OCI-LY1 (cell line): Measurements from ENCODE around the gene MACROD2.
"Not testable (repeated sequence)": the region's sequence is repeated elsewhere in the genome, so short reads cannot be mapped to it uniquely, and the experiment has no call there.

ENCODE experiments used
- H2AFZ ChIP-seq: fragments of 200-600 bp; sonication (generic), shearing (Covaris generic); 2 replicates; pipeline ENCODE4 v1.6.0; 2014; ENCODE audit warnings: antibody characterized with exemption, mild to moderate bottlenecking, low read length
- H3F3A ChIP-seq: fragments of 200-600 bp; sonication (generic), shearing (Covaris generic); 2 replicates; pipeline ENCODE4 v1.6.0; 2014; ENCODE audit warnings: mild to moderate bottlenecking, antibody characterized with exemption, low read length, moderate library complexity; ENCODE audit not compliant: insufficient read depth
- H3K27ac ChIP-seq: fragments of 200-600 bp; sonication (generic); 2 replicates; pipeline ENCODE4 v1.5.1; 2014; ENCODE audit warnings: low read length, mixed run types, mild to moderate bottlenecking, low read depth; ENCODE audit not compliant: poor library complexity, severe bottlenecking
- H3K27me3 ChIP-seq: fragments of 200-600 bp; sonication (generic); 2 replicates; pipeline ENCODE4 v1.6.0; 2014; ENCODE audit warnings: antibody characterized with exemption, mild to moderate bottlenecking, low read length, moderate library complexity; ENCODE audit not compliant: insufficient read depth
- H3K36me3 ChIP-seq: fragments of 200-600 bp; sonication (generic); 2 replicates; pipeline ENCODE4 v1.6.1; 2014; ENCODE audit warnings: mild to moderate bottlenecking, antibody characterized with exemption, low read length, moderate library complexity, mixed read lengths; ENCODE audit not compliant: insufficient read depth
- H3K4me1 ChIP-seq: fragments of 200-600 bp; sonication (generic); 2 replicates; pipeline ENCODE4 v1.5.1; 2014; ENCODE audit warnings: mild to moderate bottlenecking, low read length, moderate library complexity; ENCODE audit not compliant: insufficient read depth, severe bottlenecking
- H3K4me2 ChIP-seq: fragments of 200-600 bp; sonication (generic), shearing (Covaris generic); 2 replicates; pipeline ENCODE4 v1.6.1; 2014; ENCODE audit warnings: low read length
- H3K4me3 ChIP-seq: fragments of 200-600 bp; sonication (generic); 2 replicates; pipeline ENCODE4 v1.5.1; 2014; ENCODE audit warnings: low read length, low read depth, mild to moderate bottlenecking, mixed read lengths; ENCODE audit not compliant: poor library complexity, severe bottlenecking
- H3K79me2 ChIP-seq: fragments of 200-600 bp; shearing (Covaris generic); 2 replicates; pipeline ENCODE4 v1.6.1; 2016; ENCODE audit warnings: mixed run types, low read length, mixed read lengths; ENCODE audit not compliant: insufficient read depth
- H3K9ac ChIP-seq: fragments of 200-600 bp; sonication (generic), shearing (Covaris generic); 2 replicates; pipeline ENCODE4 v1.6.1; 2014; ENCODE audit warnings: mild to moderate bottlenecking, low read length, mixed read lengths
- H3K9me2 ChIP-seq: fragments of 200-600 bp; sonication (generic), shearing (Covaris generic); 2 replicates; pipeline ENCODE4 v1.6.1; 2014; ENCODE audit warnings: low read depth, mild to moderate bottlenecking, low read length, mixed read lengths
- H3K9me3 ChIP-seq: fragments of 200-600 bp; shearing (Covaris generic); 2 replicates; pipeline ENCODE4 v1.6.1; 2014; ENCODE audit warnings: low read length, mixed read lengths
- H4K20me1 ChIP-seq: fragments of 200-600 bp; sonication (generic), shearing (Covaris generic); 2 replicates; pipeline ENCODE4 v1.6.0; 2016; ENCODE audit warnings: mild to moderate bottlenecking, low read length; ENCODE audit not compliant: insufficient read depth
- EZH2 ChIP-seq: fragments of 200-600 bp; sonication (generic), shearing (Covaris generic); IDR thresholded peaks from 2 replicates; pipeline ENCODE4 v1.8.0; 2017; ENCODE audit warnings: borderline replicate concordance, mixed run types, mild to moderate bottlenecking, antibody characterized with exemption, low read length, moderate library complexity, mixed read lengths
- TF ChIP-seq, protein P1 (sequence below): fragments of 200-600 bp; sonication (generic), shearing (Covaris generic); IDR thresholded peaks from 2 replicates; pipeline ENCODE4 v1.5.1; 2017; ENCODE audit warnings: mild to moderate bottlenecking, antibody characterized with exemption, low read length, moderate library complexity, mixed read lengths

The MACROD2 gene

DNA sequence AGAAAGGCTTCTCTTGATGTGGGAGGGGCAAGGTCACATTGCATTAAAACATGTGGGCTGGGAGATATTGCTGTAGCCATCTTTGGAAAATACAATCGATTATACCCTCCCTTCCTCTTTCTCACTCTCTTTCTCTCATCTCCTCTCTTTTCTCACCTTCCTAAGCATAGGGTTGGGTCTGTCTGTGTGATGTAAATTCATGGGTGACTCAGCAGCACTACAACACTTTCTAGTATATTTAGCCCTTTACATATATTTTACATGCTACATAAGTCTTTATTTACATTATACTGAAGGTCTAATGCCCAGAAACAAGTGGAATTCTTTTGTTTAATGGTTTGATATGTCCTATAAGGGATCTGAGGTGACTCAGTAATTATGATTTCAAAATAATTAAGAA is 976.9 kb downstream of the MACROD2 start:
- H3K4me3 ChIP-seq, result no peak overlapping the region
- H3K4me2 ChIP-seq, result no peak overlapping the region
- H3K27ac ChIP-seq, result no peak overlapping the region
- no peak overlapping the region for H2AFZ ChIP-seq
- H3K9ac ChIP-seq, result no peak overlapping the region
- no peaks in the 10 kb centered on the region for H3F3A ChIP-seq
- H4K20me1 ChIP-seq, result no peaks in the 10 kb centered on the region
- no peaks in the 10 kb centered on the region for H3K36me3 ChIP-seq
- no peaks in the 10 kb centered on the region for H3K27me3 ChIP-seq
- no peaks in the 10 kb centered on the region for H3K9me2 ChIP-seq
- no peaks in the 10 kb centered on the region for H3K9me3 ChIP-seq
- no peaks in the 10 kb centered on the region for H3K4me1 ChIP-seq
- H3K79me2 ChIP-seq, result no peaks in the 10 kb centered on the region
- no peak for TF ChIP-seq EZH2
- TF ChIP-seq, protein P1, sequence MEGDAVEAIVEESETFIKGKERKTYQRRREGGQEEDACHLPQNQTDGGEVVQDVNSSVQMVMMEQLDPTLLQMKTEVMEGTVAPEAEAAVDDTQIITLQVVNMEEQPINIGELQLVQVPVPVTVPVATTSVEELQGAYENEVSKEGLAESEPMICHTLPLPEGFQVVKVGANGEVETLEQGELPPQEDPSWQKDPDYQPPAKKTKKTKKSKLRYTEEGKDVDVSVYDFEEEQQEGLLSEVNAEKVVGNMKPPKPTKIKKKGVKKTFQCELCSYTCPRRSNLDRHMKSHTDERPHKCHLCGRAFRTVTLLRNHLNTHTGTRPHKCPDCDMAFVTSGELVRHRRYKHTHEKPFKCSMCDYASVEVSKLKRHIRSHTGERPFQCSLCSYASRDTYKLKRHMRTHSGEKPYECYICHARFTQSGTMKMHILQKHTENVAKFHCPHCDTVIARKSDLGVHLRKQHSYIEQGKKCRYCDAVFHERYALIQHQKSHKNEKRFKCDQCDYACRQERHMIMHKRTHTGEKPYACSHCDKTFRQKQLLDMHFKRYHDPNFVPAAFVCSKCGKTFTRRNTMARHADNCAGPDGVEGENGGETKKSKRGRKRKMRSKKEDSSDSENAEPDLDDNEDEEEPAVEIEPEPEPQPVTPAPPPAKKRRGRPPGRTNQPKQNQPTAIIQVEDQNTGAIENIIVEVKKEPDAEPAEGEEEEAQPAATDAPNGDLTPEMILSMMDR, result no peak

DNA sequence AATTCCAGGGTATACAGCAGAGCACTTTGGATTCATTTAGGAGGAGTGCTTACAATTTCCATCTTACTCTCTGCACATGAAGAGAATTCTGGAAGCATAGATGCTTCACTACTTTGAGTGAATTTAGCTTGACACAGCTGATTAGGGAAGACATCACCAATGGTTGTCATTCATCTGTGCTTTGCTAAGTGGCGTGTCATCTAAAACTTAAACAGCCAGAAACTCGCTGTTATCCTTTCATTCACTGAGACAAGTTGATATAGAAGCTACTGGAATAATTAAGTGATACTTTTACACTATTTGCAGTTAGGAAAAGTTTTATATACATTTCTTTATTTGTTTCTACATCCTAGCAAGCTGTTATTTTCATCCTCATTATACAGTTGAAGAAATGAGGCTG is 977.4 kb downstream of the MACROD2 start:
- H3K4me1 ChIP-seq, result no peaks in the 10 kb centered on the region

DNA sequence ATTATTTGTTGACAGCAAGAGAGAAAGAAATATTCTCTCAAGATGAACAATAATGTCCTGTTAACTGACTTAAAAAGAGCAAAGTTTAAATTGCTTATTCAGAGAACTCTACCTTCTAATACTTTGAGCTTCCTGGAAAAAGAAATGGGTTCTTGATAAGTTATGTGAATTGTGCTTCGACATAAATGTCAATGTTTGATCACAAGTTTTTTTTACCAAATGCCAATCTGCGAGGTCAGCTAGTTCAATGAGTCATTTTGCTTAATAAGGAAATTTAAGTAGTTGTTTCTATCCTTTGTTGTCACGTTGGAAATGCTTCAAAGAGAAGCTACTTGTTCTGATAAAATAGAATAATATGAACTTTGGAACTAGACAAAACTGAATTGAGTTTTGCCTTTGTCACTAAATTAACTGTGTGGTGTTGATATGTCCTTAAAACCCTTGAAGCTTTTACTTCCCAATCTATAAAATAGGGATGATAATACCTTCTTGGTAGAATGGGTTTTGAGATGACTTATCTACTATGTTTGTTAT is 984.2 kb downstream of the MACROD2 start:
- no peak overlapping the region for H3K27ac ChIP-seq
- H3K4me2 ChIP-seq, result no peak overlapping the region
- no peak overlapping the region for H3K9ac ChIP-seq
- H4K20me1 ChIP-seq, result no peaks in the 10 kb centered on the region
- no peaks in the 10 kb centered on the region for H3K36me3 ChIP-seq
- TF ChIP-seq EZH2, result no peak
- TF ChIP-seq, protein P1, result no peak
- H3K27me3 ChIP-seq, result no peaks in the 10 kb centered on the region
- H3K9me3 ChIP-seq, result no peaks in the 10 kb centered on the region
- no peak overlapping the region for H2AFZ ChIP-seq
- H3K9me2 ChIP-seq, result no peaks in the 10 kb centered on the region
- H3K4me3 ChIP-seq, result no peak overlapping the region
- no peaks in the 10 kb centered on the region for H3K79me2 ChIP-seq
- no peaks in the 10 kb centered on the region for H3F3A ChIP-seq
- no peaks in the 10 kb centered on the region for H3K4me1 ChIP-seq

More for the DNA sequence above, 977.4 kb downstream of the MACROD2 start:
- Histone ChIP-seq H3K36me3 (no peaks in the 10 kb centered on the region), H3F3A (no peaks in the 10 kb centered on the region), H3K9me3 (no peaks in the 10 kb centered on the region), H3K79me2 (no peaks in the 10 kb centered on the region), H3K4me3 (no peak overlapping the region), H2AFZ (no peak overlapping the region), H3K9me2 (no peaks in the 10 kb centered on the region), H3K27ac (no peak overlapping the region), H3K4me2 (no peak overlapping the region), H3K27me3 (no peaks in the 10 kb centered on the region), H3K9ac (no peak overlapping the region), H4K20me1 (no peaks in the 10 kb centered on the region)
- TF ChIP-seq, protein P1, result no peak

DNA sequence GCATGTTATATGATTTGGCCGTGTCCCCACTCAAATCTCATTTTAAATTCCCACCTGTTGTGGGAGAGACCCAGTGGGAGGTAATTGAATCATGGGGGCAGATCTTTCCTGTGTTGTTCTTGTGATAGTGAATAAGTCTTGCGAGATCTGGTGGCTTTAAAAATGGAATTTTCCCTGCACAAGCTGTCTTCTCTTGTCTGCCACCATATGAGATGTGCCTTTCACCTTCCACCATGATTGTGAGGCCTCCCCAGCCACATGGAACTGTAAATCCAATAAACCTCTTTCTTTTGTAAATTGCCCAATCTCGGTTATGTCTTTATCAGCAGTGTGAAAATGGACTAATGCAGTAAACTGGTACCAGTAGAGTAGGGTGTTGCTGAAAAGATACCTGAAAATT is 986.2 kb downstream of the MACROD2 start:
- not testable (repeated sequence) for H4K20me1 ChIP-seq, H3K9ac ChIP-seq, H3K9me2 ChIP-seq, H3K4me1 ChIP-seq, H3K36me3 ChIP-seq, H3K27me3 ChIP-seq, H3K79me2 ChIP-seq, H3K27ac ChIP-seq, H3K4me2 ChIP-seq, H3F3A ChIP-seq, H3K9me3 ChIP-seq, H3K4me3 ChIP-seq, H2AFZ ChIP-seq

DNA sequence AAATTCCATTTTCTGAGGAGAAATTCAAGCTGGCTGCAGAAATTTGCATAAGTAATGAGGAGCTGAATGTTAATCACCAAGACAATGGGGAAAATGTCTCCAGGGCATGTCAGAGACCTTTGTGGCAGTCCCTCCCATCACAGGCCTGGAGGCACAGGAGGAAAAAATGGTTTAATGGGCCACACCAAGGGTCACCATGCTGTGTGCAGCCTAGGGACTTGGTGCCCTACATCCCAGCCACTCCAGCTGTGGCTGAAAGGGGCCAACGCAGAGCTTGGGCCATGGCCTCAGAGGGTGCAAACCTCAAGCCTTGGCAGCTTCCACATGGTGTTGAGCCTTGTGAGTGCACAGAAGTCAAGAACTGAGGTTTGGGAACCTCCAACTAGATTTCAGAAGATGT is 987.0 kb downstream of the MACROD2 start:
- H3K9me3 ChIP-seq, H2AFZ ChIP-seq, H3K36me3 ChIP-seq, H3K9me2 ChIP-seq, H3F3A ChIP-seq, H3K27ac ChIP-seq, H3K4me1 ChIP-seq, H3K4me3 ChIP-seq, H3K9ac ChIP-seq, H4K20me1 ChIP-seq, H3K79me2 ChIP-seq, H3K27me3 ChIP-seq, H3K4me2 ChIP-seq: not testable (repeated sequence)
